Measurements from ENCODE around the gene RIMBP2. TPM values are rescaled to one million over a fixed set of nuclear protein-coding genes. Genes with fewer than 3 reads are reported as not detected.
"Not testable (repeated sequence)": the region's sequence is repeated elsewhere in the genome, so short reads cannot be mapped to it uniquely, and the experiment has no call there.

RIMBP2 gene
- total RNA-seq, 4 donors from 2014 or later = 1.5 to 5.3 (median 2.7) TPM

DNA sequence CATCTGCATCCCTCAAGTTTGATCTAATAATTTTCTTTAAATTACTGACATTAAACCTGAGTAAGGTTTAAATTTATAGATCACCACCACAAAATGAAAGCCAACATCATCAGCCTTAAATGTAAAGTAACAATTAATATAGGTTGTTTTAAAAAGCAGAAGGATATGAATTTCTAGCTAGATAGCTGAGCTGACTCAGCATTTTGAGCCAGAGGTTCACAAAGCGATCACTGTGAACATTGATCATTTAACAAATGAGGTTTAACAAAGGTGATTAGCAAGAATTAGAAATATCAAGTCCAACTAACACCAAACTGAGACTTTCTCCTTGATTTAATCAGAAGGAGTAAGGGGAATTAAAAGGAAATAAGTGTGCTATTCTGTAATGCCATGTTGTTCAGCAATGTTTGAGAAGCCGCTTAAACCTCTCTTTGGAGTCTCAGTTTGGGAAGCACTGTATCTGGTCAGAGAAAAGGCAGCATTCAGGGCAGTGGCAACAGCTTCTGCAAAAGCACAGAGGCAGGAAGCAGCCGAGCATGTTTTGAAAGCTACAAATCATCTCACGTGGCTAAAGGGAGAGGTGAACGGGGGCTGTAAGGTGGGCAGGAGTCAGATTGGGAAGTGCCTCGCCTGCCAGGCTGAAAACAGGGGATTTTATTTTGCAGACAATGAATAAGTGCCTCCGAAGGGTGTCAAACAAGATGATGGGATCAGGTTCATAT is 19.6 kb downstream of the RIMBP2 start:
- intact Hi-C loops (cut with DNase I; ENCODE audit: low total_unique reads) = no loop called here
- WGBS, 2 donors = 67% methylated on average over 7 of the region's 7 CpGs
- TF ChIP-seq, protein P1, sequence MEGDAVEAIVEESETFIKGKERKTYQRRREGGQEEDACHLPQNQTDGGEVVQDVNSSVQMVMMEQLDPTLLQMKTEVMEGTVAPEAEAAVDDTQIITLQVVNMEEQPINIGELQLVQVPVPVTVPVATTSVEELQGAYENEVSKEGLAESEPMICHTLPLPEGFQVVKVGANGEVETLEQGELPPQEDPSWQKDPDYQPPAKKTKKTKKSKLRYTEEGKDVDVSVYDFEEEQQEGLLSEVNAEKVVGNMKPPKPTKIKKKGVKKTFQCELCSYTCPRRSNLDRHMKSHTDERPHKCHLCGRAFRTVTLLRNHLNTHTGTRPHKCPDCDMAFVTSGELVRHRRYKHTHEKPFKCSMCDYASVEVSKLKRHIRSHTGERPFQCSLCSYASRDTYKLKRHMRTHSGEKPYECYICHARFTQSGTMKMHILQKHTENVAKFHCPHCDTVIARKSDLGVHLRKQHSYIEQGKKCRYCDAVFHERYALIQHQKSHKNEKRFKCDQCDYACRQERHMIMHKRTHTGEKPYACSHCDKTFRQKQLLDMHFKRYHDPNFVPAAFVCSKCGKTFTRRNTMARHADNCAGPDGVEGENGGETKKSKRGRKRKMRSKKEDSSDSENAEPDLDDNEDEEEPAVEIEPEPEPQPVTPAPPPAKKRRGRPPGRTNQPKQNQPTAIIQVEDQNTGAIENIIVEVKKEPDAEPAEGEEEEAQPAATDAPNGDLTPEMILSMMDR (IDR thresholded peaks at IDR 0.05) = no peak
- TF ChIP-seq POLR2A (IDR thresholded peaks at IDR 0.05) = no peak
- DNase-seq (ENCODE audit: low spot score in 2 of 2) = no peak
- no peak overlapping the region for H3K4me3 ChIP-seq (ENCODE audit: low read depth, poor library complexity, severe bottlenecking)

DNA sequence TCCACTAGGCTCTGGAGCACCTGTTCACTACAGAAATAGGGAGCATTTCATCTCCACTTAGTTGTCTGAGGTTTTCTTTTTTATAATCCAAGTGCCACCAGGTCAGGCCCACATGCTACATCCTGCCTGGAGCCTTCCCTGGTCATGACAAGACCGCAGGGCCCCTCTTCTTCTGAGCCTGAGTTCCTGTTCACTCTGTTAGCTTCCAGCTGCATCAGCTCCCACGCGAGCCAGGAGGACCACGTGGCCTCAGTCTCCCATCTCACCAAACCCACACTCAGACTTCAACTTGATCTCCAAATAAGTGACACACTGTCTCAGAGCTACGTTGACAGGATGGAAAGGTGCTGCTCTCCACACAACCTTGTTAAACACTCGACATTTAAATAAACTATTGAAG is 21.0 kb downstream of the RIMBP2 start:
- intact Hi-C loops (cut with DNase I; ENCODE audit: low total_unique reads) = no loop called here
- TF ChIP-seq, protein P1 (IDR thresholded peaks at IDR 0.05) = no peak
- TF ChIP-seq POLR2A (IDR thresholded peaks at IDR 0.05) = no peak
- DNase-seq (ENCODE audit: low spot score in 2 of 2) = no peak
- WGBS, 2 donors = 73 to 85% methylated on average over 6 of the region's 6 CpGs
- H3K4me3 ChIP-seq (ENCODE audit: low read depth, poor library complexity, severe bottlenecking) = no peak overlapping the region

DNA sequence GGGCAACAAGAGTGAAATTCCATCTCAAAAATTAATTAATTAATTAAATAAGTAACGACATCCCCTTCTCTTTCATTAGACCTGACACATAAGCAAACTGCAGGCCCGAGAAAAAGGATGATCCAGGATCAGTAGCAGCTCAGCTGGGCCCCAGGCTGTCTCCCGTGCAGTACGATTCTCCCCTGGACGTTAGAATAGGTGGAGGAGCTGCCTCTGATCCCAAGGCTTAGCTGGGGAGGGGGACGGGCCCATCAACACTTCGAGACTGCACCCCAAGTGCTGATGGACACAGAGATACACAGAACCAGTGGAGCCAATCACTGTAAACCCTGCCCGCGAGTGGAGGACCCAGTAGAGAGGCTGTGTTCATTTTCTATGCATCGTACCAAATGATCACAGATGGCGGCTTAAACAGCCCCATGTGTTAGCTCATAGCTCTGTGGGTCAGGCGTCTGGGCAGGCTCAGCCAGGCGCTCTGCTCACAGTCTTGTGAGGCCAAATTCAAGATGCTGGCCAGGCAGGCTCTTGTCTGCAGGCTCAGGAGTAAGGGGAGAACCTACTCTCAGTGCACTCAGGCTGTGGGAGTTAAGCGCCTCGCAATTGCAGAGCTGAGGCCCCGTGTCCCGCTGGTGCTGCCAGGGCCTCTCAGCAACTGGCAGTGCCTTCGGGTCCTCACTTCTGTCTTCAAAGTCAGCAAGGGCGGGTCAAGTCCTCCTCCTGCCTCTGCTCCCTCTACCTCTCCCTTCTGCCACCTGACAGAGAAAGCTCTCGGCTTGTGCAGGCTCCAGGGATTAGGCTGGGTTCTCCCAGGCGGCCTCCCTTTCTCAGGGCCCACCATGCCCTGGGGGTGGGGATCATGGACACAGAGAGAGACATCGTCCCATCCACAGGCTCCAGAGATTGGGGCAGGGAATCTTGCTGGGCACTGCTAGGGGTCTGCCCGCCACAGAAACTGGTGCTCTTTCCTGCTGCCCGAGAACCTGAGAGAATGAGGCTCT is 26.4 kb downstream of the RIMBP2 start:
- intact Hi-C loops (cut with DNase I; ENCODE audit: low total_unique reads) = no loop called here
- no peak overlapping the region for H3K4me3 ChIP-seq (ENCODE audit: low read depth, poor library complexity, severe bottlenecking)
- WGBS, 2 donors = 87 to 91% methylated on average over 22 to 24 of the region's 24 CpGs
- DNase-seq (ENCODE audit: low spot score in 2 of 2) = no peak
- TF ChIP-seq, protein P1 (IDR thresholded peaks at IDR 0.05) = no peak
- no peak for TF ChIP-seq POLR2A (IDR thresholded peaks at IDR 0.05)

DNA sequence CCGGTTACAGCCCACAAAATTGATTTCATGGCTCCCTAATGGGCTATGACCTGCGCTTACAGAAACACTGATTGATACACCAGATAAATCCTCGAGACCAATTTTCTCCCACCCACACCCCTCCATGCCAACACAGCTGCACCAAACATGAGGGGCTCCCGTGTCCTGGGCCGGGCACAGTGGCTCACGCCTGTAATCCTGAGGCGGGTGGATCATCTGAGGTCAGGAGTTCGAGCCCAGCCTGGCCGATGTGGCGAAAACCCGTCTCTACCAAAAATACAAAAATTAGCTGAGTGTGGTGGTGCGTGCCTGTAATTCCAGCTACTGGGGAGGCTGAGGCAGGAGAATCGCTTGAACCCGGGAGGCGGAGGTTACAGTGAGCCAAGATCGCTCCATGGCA is 27.1 kb downstream of the RIMBP2 start:
- intact Hi-C loops (cut with DNase I; ENCODE audit: low total_unique reads); DNase-seq (ENCODE audit: low spot score in 2 of 2); H3K4me3 ChIP-seq (ENCODE audit: low read depth, poor library complexity, severe bottlenecking): not testable (repeated sequence)
- 88 to 93% methylated on average over 16 of the region's 16 CpGs for WGBS, 2 donors

DNA sequence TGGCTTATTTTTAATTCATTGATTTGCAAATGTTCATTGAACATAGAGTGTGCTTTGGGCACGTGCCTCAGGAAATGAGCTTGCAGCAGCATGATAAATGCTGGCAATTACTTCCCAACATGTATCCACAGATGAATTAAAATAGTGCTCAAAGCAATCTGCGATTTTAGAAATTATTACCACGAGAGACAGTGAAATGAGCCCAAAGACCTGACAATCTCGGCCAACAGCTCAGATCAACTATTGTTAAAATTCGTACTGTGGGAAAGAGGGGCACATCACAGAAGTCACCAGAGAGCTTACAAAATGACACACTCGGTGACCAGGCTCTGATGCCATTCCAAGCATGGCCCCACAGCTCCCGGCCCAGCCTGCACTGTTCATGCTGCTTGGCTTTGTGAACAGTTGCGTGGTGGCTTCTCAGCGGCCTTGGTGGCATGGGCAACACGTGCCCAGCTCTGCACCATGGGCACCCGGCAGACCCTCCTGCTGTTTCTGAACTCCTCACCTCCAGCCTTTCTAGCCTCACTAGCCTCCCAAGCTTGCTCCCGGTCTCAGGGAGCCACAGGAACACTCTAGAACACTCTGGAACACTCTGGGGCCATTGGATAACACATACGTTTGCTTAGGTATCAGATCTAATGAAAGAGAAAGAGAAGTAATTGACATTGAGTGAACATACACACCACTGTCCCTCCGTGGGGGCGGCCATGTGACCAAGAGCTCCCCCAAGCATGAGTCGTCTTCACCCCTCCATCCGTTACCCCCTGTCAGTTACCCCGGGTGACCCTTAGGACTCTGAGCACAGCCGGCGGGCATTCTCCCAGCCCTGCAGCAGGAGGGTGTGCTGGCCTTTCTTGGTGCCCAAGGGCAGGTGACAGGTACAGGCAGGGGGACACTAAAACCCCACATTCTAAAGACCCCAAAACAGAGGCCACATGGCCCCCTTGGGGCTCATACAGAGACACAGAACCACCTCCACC is 28.0 kb downstream of the RIMBP2 start:
- no peak for TF ChIP-seq POLR2A (IDR thresholded peaks at IDR 0.05)

DNA sequence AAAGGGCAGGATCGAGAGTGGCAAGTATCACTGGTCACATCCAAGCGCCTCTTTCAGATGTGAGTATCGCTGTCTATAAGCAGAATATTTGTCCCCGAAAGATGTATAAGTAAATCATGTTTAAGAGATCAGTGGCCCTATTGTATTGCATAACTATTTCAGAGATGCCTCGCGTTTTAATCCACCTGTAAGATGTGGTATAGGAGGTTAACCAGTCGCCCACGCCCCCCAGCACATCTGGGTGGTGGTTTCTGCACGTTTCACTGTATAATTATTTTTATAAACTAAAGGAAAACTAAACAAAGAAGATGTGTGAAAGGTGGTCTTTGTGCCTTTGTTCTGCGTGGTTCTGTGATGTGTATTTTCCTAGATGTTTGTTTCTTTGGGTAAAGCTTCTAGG is 28.9 kb downstream of the RIMBP2 start:
- intact Hi-C loops (cut with DNase I; ENCODE audit: low total_unique reads) = no loop called here
- WGBS, 2 donors = 75 to 83% methylated on average over 10 of the region's 10 CpGs
- H3K4me3 ChIP-seq (ENCODE audit: low read depth, poor library complexity, severe bottlenecking) = no peak overlapping the region
- TF ChIP-seq, protein P1 (IDR thresholded peaks at IDR 0.05) = no peak
- no peak for TF ChIP-seq POLR2A (IDR thresholded peaks at IDR 0.05)
- DNase-seq (ENCODE audit: low spot score in 2 of 2) = no peak

More for the DNA sequence above, 28.0 kb downstream of the RIMBP2 start:
- intact Hi-C loops (cut with DNase I; ENCODE audit: low total_unique reads) = no loop called here
- 74 to 79% methylated on average over 20 of the region's 20 CpGs for WGBS, 2 donors
- no peak overlapping the region for H3K4me3 ChIP-seq (ENCODE audit: low read depth, poor library complexity, severe bottlenecking)
- DNase-seq (ENCODE audit: low spot score in 2 of 2) = no peak

Data from lower leg skin (tissue), 4 donors.